A549 (cell line): ENCODE data around the gene ITGA11. TPM values are rescaled to one million over a fixed set of nuclear protein-coding genes. Genes with fewer than 3 reads are reported as not detected.
A peak's percentile ranks its signal among the peaks of the same experiment; 100 is the strongest.

ENCODE experiments used
- ATAC-seq, 2 experiments: fragments of 200-7000 bp in 1 of 2; fragments of >200 bp in 1 of 2; cut with Nextera tagmentation in 1 of 2; cut with Tn5 transposase in 1 of 2; 3 replicates each; pipeline versions ENCODE4 v1.8.0 to v1.9.1; 2018 to 2020; ENCODE audit warnings: mild to moderate bottlenecking in 1 of 2, moderate library complexity in 1 of 2
- CTCF ChIA-PET: fragments of 300-600 bp; sonication (Branson Sonifier 250); formaldehyde crosslinking; extraction: SDS; loops from one replicate; lab custom pipeline; 2021; ENCODE audit warnings: antibody characterized with exemption, inconsistent platforms; lab: Yijun Ruan, JAX
- POLR2A ChIA-PET: fragments of 350-600 bp; formaldehyde crosslinking; extraction: SDS; loops from one replicate; lab custom pipeline; 2021; ENCODE audit warnings: antibody characterized with exemption, inconsistent platforms; lab: Yijun Ruan, JAX
- DNase-seq, 2 experiments: peaks; one replicate each; pipeline versions ENCODE4 v3.0.0 to v3.0.0-alpha.2; 2011 to 2016; ENCODE audit warnings: low read depth in 1 of 2, low spot score in 1 of 2
- FAIRE-seq: peaks from 2 replicates; lab custom pipeline; 2011; peaks lifted over from hg19 to GRCh38; lab: Jason Lieb, UNC
- H3K27ac ChIP-seq, 2 experiments: fragments of >200 bp; sonication (Bioruptor Twin); formaldehyde crosslinking; 3 replicates each; pipeline ENCODE4 v1.5.1; 2016 to 2017
- H3K4me1 ChIP-seq: fragments of >200 bp; sonication (Bioruptor Twin); formaldehyde crosslinking; 3 replicates; pipeline ENCODE4 v1.6.1; 2016
- H3K4me2 ChIP-seq: fragments of >200 bp; sonication (Bioruptor Twin); formaldehyde crosslinking; 3 replicates; pipeline ENCODE4 v1.6.1; 2016
- H3K4me3 ChIP-seq: fragments of >200 bp; sonication (Bioruptor Twin); formaldehyde crosslinking; 3 replicates; pipeline ENCODE4 v1.5.1; 2016
- H3K9me3 ChIP-seq: fragments of >200 bp; sonication (Bioruptor Twin); formaldehyde crosslinking; 3 replicates; pipeline ENCODE4 v1.6.1; 2016
- BHLHE40 ChIP-seq: IDR thresholded peaks from 2 replicates; pipeline ENCODE4 v1.6.1; 2012; ENCODE audit warnings: low read depth, low read length, inconsistent platforms
- CBX8 ChIP-seq: fragments of 200-600 bp; sonication (generic); IDR thresholded peaks from 2 replicates; pipeline ENCODE4 v1.6.1; 2016
- CHD4 ChIP-seq: fragments of 200-600 bp; sonication (generic); IDR thresholded peaks from 2 replicates; pipeline ENCODE4 v1.6.1; 2016; ENCODE audit warnings: antibody characterized with exemption, mild to moderate bottlenecking, borderline replicate concordance
- EHF ChIP-seq: fragments of 250-450 bp; sonication (Bioruptor Pico); IDR thresholded peaks from 2 replicates; pipeline ENCODE4 v1.5.0; 2020; ENCODE audit warnings: mild to moderate bottlenecking
- EHMT2 ChIP-seq: fragments of 200-600 bp; sonication (generic); IDR thresholded peaks from 2 replicates; pipeline ENCODE4 v1.6.1; 2016; ENCODE audit warnings: antibody characterized with exemption, low read depth, mild to moderate bottlenecking, moderate library complexity
- FOSB ChIP-seq: fragments of 250-450 bp; sonication (Bioruptor Pico); IDR thresholded peaks from 2 replicates; pipeline ENCODE4 v1.5.0; 2020; ENCODE audit warnings: mild to moderate bottlenecking, moderate library complexity
- FOSL2 ChIP-seq, 2 experiments: fragments of 450-650 bp in 1 of 2; fragments of >200 bp in 1 of 2; sonication (Bioruptor Twin) in 1 of 2; formaldehyde crosslinking; IDR thresholded peaks; 2 replicates each; pipeline versions ENCODE4 v1.5.0 to v1.6.1; 2016 to 2020; ENCODE audit warnings: mild to moderate bottlenecking in 1 of 2, moderate library complexity in 1 of 2
- GATA3 ChIP-seq: IDR thresholded peaks from 2 replicates; pipeline ENCODE4 v1.6.1; 2012; ENCODE audit warnings: borderline replicate concordance
- JUNB ChIP-seq: fragments of >200 bp; sonication (Bioruptor Twin); formaldehyde crosslinking; IDR thresholded peaks from 2 replicates; pipeline ENCODE4 v1.6.1; 2016
- MYC ChIP-seq: IDR thresholded peaks from 2 replicates; pipeline ENCODE4 v1.6.1; 2012; ENCODE audit warnings: mild to moderate bottlenecking, inconsistent platforms, low read length, improper control_type of control experiment, borderline replicate concordance
- NFE2L2 ChIP-seq: fragments of 150-350 bp; conservative IDR thresholded peaks from 2 replicates; pipeline ENCODE4 v1.6.1; 2014; ENCODE audit warnings: low read length
- NPAS2 ChIP-seq: fragments of 250-450 bp; sonication (Bioruptor Pico); IDR thresholded peaks from 2 replicates; pipeline ENCODE4 v1.8.0; 2022; ENCODE audit warnings: mild to moderate bottlenecking, moderate library complexity, borderline replicate concordance
- NR3C1 ChIP-seq: fragments of >200 bp; sonication (Bioruptor Twin); formaldehyde crosslinking; IDR thresholded peaks from 3 replicates; pipeline ENCODE4 v1.6.1; 2017
- PHF8 ChIP-seq: fragments of 200-600 bp; sonication (generic); IDR thresholded peaks from 2 replicates; pipeline ENCODE4 v1.6.1; 2016; ENCODE audit warnings: low read depth, mild to moderate bottlenecking, antibody characterized with exemption, moderate library complexity, borderline replicate concordance
- RAD21 ChIP-seq, 2 experiments: fragments of >200 bp in 1 of 2; sonication (Bioruptor Twin) in 1 of 2; formaldehyde crosslinking in 1 of 2; IDR thresholded peaks in 1 of 2; conservative IDR thresholded peaks in 1 of 2; 2 replicates in 1 of 2; 3 replicates in 1 of 2; pipeline ENCODE4 v1.6.1; 2012 to 2018; ENCODE audit warnings: inconsistent platforms in 1 of 2
- SMC3 ChIP-seq: fragments of >200 bp; sonication (Bioruptor Twin); formaldehyde crosslinking; IDR thresholded peaks from 3 replicates; pipeline ENCODE4 v1.6.1; 2018; ENCODE audit warnings: inconsistent platforms
- TP53 ChIP-seq: fragments of 250-450 bp; sonication (Bioruptor Pico); IDR thresholded peaks from 2 replicates; pipeline ENCODE4 v1.5.0; 2021; ENCODE audit warnings: mild to moderate bottlenecking, moderate library complexity
- ZFP36 ChIP-seq: fragments of 450-650 bp; IDR thresholded peaks from 2 replicates; pipeline ENCODE4 v1.6.1; 2014; ENCODE audit warnings: borderline replicate concordance; ENCODE audit not compliant: partially characterized antibody
- ZSCAN20 ChIP-seq: fragments of 250-450 bp; sonication (Bioruptor Pico); IDR thresholded peaks from 2 replicates; pipeline ENCODE4 v1.8.0; 2022; ENCODE audit warnings: mild to moderate bottlenecking, moderate library complexity
- WGBS: methylation state at CpG from one replicate; pipeline ENCODE4 v1.1.6; 2017; ENCODE audit errors: missing lambda C conversion rate; 5-methylcytosine and 5-hydroxymethylcytosine counted together
- polyA plus RNA-seq, 4 experiments: library from polyadenylated mRNA; depleted of rRNA in 3 of 4; stranded (reverse); fragments of >200 nt; fragmentation: RNase III in 1 of 4; extraction: RNeasy Plus Mini Kit Qiagen cat#74134 plus additional on column Dnase treatment in 1 of 4; gene quantifications; 2 replicates in 3 of 4; 3 replicates in 1 of 4; pipeline ENCODE4 v1.2.3, GENCODE V29; 2011 to 2017
- TF ChIP-seq, protein P1 (sequence below): fragments of 250-450 bp; sonication (Bioruptor Pico); IDR thresholded peaks from 2 replicates; pipeline ENCODE4 v1.5.0; 2020; ENCODE audit warnings: low read depth, mild to moderate bottlenecking, moderate library complexity
- TF ChIP-seq, protein P2 (sequence below): fragments of >200 bp; sonication (Bioruptor Twin); formaldehyde crosslinking; IDR thresholded peaks from 3 replicates; pipeline ENCODE4 v1.5.1; 2016
- TF ChIP-seq, protein P3 (sequence below): fragments of 250-450 bp; sonication (Bioruptor Pico); IDR thresholded peaks from 2 replicates; pipeline ENCODE4 v1.5.0; 2021; ENCODE audit warnings: mild to moderate bottlenecking, moderate library complexity, borderline replicate concordance
- TF ChIP-seq, protein P4 (sequence below): IDR thresholded peaks from 2 replicates; pipeline ENCODE4 v1.6.1; 2012

The ITGA11 gene
- polyA plus RNA-seq, 2 of the 4 experiments (the other 2 are of a cell fraction), result 8.3 to 17.2 TPM

DNA sequence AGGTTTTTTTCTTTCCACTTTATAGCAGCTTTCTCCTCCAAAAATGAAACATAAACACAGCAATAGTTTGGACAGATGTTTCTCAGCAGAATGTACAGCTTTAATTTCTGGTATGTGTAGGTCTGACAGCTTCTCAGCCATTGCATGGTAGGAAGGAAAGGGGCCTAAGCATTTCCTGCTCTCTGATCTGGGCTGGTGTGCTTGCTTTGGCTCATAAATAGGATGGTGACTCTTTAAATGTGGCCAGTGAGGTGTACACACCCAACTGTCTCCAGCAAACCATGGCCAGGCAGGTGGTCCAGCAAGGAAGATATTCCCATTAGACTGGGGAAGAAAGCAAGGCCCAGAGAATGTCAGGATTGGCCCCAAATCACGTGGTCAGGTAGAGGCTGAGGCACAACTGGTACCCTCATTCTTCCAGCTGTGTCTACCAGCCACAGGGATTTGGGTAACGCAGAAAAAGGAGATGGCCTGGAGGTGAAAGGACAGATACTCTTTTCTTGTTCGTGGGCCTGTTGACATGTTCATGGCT is 52.1 kb downstream of the ITGA11 start:
- Histone ChIP-seq H3K9me3 (0 out of 3 replicates have a peak, but pooled peaks cover 3% of the 10 kb centered on the region), H3K4me3 (no peak overlapping the region), H3K4me2 (no peak overlapping the region), H3K27ac (no peak overlapping the region), H3K4me1 (peaks cover 26% of the 10 kb centered on the region)
- TF ChIP-seq GATA3, result no peak
- TF ChIP-seq, protein P1, sequence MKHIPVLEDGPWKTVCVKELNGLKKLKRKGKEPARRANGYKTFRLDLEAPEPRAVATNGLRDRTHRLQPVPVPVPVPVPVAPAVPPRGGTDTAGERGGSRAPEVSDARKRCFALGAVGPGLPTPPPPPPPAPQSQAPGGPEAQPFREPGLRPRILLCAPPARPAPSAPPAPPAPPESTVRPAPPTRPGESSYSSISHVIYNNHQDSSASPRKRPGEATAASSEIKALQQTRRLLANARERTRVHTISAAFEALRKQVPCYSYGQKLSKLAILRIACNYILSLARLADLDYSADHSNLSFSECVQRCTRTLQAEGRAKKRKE (CRISPR knock-in tag), result no peak
- TF ChIP-seq EHF (CRISPR knock-in tag), result no peak
- TF ChIP-seq, protein P2, sequence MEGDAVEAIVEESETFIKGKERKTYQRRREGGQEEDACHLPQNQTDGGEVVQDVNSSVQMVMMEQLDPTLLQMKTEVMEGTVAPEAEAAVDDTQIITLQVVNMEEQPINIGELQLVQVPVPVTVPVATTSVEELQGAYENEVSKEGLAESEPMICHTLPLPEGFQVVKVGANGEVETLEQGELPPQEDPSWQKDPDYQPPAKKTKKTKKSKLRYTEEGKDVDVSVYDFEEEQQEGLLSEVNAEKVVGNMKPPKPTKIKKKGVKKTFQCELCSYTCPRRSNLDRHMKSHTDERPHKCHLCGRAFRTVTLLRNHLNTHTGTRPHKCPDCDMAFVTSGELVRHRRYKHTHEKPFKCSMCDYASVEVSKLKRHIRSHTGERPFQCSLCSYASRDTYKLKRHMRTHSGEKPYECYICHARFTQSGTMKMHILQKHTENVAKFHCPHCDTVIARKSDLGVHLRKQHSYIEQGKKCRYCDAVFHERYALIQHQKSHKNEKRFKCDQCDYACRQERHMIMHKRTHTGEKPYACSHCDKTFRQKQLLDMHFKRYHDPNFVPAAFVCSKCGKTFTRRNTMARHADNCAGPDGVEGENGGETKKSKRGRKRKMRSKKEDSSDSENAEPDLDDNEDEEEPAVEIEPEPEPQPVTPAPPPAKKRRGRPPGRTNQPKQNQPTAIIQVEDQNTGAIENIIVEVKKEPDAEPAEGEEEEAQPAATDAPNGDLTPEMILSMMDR, result no peak
- no peak for TF ChIP-seq MYC
- no peak for TF ChIP-seq CBX8
- TF ChIP-seq, protein P3, sequence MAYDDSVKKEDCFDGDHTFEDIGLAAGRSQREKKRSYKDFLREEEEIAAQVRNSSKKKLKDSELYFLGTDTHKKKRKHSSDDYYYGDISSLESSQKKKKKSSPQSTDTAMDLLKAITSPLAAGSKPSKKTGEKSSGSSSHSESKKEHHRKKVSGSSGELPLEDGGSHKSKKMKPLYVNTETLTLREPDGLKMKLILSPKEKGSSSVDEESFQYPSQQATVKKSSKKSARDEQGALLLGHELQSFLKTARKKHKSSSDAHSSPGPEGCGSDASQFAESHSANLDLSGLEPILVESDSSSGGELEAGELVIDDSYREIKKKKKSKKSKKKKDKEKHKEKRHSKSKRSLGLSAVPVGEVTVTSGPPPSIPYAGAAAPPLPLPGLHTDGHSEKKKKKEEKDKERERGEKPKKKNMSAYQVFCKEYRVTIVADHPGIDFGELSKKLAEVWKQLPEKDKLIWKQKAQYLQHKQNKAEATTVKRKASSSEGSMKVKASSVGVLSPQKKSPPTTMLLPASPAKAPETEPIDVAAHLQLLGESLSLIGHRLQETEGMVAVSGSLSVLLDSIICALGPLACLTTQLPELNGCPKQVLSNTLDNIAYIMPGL, result no peak
- no peak for TF ChIP-seq ZFP36
- TF ChIP-seq TP53 (CRISPR knock-in tag), result no peak
- TF ChIP-seq JUNB, result no peak
- TF ChIP-seq PHF8, result no peak
- TF ChIP-seq EHMT2, result no peak
- TF ChIP-seq NFE2L2, result no peak
- no peak for TF ChIP-seq SMC3
- no peak for TF ChIP-seq FOSB (CRISPR knock-in tag)
- TF ChIP-seq FOSL2 (IDR thresholded peaks at IDR 0.05), result no peak
- TF ChIP-seq FOSL2 (CRISPR knock-in tag; IDR thresholded peaks at IDR 0.05), result no peak
- TF ChIP-seq ZSCAN20 (CRISPR knock-in tag), result no peak
- no peak for TF ChIP-seq RAD21 (conservative IDR thresholded peaks at IDR 0.05 in 1 of 2, IDR thresholded peaks at IDR 0.05 in 1 of 2)
- TF ChIP-seq CHD4, result no peak
- TF ChIP-seq NR3C1, result no peak
- no peak for ATAC-seq
- FAIRE-seq, result no peak
- DNase-seq, result no peak
- ChIA-PET POLR2A (no interaction called here), CTCF (interaction anchor here (0.9 to 1.7 kb wide), 3 partner anchors 9 to 73 kb away, joined by 3 to 7 read pairs (median 3); no protein-coding TSS in a partner anchor)
- 58% methylated on average over 3 of the region's 3 CpGs for WGBS

DNA sequence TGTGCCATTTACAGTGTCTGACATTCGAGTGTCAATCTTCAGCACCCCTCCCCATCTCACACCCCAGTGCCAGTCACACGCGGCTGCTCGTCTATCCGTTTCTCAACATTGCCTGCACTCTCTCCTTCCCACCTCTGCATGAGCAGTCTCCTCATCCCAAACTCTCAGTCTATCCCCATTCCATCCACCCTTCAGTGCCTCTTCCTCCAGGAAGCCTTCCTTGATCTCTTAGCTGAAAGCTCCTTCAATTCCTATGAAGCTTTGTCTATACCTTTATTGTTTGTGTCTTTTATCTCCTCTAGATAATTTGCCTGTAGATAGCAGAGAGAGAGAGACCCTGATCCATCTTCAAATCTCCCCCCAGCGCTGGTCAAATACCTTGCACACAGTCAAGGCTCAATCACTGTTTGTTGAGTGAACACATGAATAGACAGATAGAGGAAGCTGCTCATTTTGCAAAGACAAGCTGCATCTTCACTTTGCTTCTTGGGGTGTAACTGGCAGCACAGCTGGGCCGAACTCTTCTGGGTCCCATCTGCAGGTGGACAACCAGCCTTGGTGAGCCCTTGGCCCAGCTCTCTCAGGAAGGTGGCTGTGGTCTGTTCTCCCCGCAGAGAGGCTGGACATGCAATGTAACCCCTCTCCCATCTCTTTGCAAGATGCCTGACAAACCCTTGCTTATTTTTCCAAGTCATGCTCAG is 52.8 kb downstream of the ITGA11 start:
- ChIA-PET POLR2A (no interaction called here), CTCF (interaction anchor here (0.9 to 2.1 kb wide), 5 partner anchors 8 to 126 kb away, joined by 3 to 9 read pairs (median 4); no protein-coding TSS in a partner anchor)
- Histone ChIP-seq H3K9me3 (0 out of 3 replicates have a peak, but pooled peaks cover 3% of the 10 kb centered on the region), H3K4me3 (no peak overlapping the region), H3K27ac (no peak overlapping the region), H3K4me1 (peaks cover 19% of the 10 kb centered on the region), H3K4me2 (no peak overlapping the region)
- TF ChIP-seq, protein P4, sequence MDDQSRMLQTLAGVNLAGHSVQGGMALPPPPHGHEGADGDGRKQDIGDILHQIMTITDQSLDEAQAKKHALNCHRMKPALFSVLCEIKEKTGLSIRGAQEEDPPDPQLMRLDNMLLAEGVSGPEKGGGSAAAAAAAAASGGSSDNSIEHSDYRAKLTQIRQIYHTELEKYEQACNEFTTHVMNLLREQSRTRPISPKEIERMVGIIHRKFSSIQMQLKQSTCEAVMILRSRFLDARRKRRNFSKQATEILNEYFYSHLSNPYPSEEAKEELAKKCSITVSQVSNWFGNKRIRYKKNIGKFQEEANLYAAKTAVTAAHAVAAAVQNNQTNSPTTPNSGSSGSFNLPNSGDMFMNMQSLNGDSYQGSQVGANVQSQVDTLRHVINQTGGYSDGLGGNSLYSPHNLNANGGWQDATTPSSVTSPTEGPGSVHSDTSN, result no peak
- TF ChIP-seq BHLHE40 (no peak), ZFP36 (peak; percentile 73), NPAS2 (CRISPR knock-in tag) (no peak)
- ATAC-seq (no peak), FAIRE-seq (peak; percentile 18), DNase-seq (no peak)
- 86% methylated on average over 8 of the region's 8 CpGs for WGBS
